Measurements from ENCODE around the gene NDFIP1. TPM values are rescaled to one million over a fixed set of nuclear protein-coding genes. Genes with fewer than 3 reads are reported as not detected.
"Not testable (repeated sequence)": the region's sequence is repeated elsewhere in the genome, so short reads cannot be mapped to it uniquely, and the experiment has no call there.

Gene NDFIP1
- total and polyA plus RNA-seq, 2 of the 8 experiments (the other 6 are each of a cell fraction or from before 2014, with no cell fraction given) = 8.8 to 27.1 TPM

GRCh38 chr5:142153674-142154448 is 45.3 kb downstream of the NDFIP1 start (continued):
- TF ChIP-seq BRCA1 (IDR thresholded peaks at IDR 0.05; ENCODE audit: low read depth, low read length) (no peak), EP300 (IDR thresholded peaks at IDR 0.05; ENCODE audit: borderline replicate concordance in 1 of 2, low read depth in 2 of 2, low read length in 2 of 2) (no peak), JUND (IDR thresholded peaks at IDR 0.05; ENCODE audit: low read length) (no peak), RBBP5 (IDR thresholded peaks at IDR 0.05; ENCODE audit: borderline replicate concordance, low read depth, low read length) (no peak)

GRCh38 chr5:142154449-142154841 is 45.9 kb downstream of the NDFIP1 start:
- H3K27ac ChIP-seq (ENCODE audit: low read depth, low read length); H2BK20ac ChIP-seq (ENCODE audit: low read length); H3K56ac ChIP-seq (replicated peaks; ENCODE audit: insufficient read length, low read depth, low read length); H4K8ac ChIP-seq (ENCODE audit: extremely low read depth, insufficient read depth, low read length); H3K79me2 ChIP-seq (ENCODE audit: control insufficient read depth in 1 of 2, insufficient read depth in 2 of 2, low read length in 2 of 2); H3K23me2 ChIP-seq (ENCODE audit: low read depth, low read length); H3K36me3 ChIP-seq (ENCODE audit: control insufficient read depth in 2 of 4, insufficient read depth in 4 of 4, low read length in 3 of 4); H3K18ac ChIP-seq (ENCODE audit: extremely low read depth, low read length); POLR2A ChIA-PET (ENCODE audit: partially characterized antibody); H3K14ac ChIP-seq (ENCODE audit: insufficient read length); H3K23ac ChIP-seq (ENCODE audit: insufficient read length); H2BK15ac ChIP-seq (ENCODE audit: low read length); FAIRE-seq; H3K4me3 ChIP-seq (ENCODE audit: extremely low read depth in 1 of 4, insufficient read depth in 2 of 4, low read depth in 3 of 4, low read length in 4 of 4); H3K9me3 ChIP-seq (ENCODE audit: insufficient read depth in 2 of 2, low read depth in 1 of 2, low read length in 1 of 2); H2BK120ac ChIP-seq (replicated peaks; ENCODE audit: low read depth, low read length); H3K79me1 ChIP-seq (ENCODE audit: low read depth, low read length); H3K9ac ChIP-seq (replicated peaks in 1 of 4; ENCODE audit: extremely low read depth in 1 of 4, low read depth in 3 of 4, low read length in 3 of 4); H3K4me2 ChIP-seq (ENCODE audit: insufficient read depth in 1 of 2, low read depth in 2 of 2, low read length in 2 of 2); H4K91ac ChIP-seq (replicated peaks; ENCODE audit: insufficient read length, low read length); H3K4ac ChIP-seq (replicated peaks; ENCODE audit: insufficient read length, low read depth, low read length); H4K20me1 ChIP-seq (replicated peaks in 1 of 2; ENCODE audit: control insufficient read depth in 1 of 2, insufficient read depth in 2 of 2, low read length in 2 of 2); DNase-seq (ENCODE audit: low read depth in 1 of 2, low spot score in 2 of 2); H2BK12ac ChIP-seq (ENCODE audit: low read depth, low read length); H2AK5ac ChIP-seq (ENCODE audit: low read depth, low read length); H2AFZ ChIP-seq (ENCODE audit: low read length); H2BK5ac ChIP-seq (ENCODE audit: low read depth, low read length); H4K5ac ChIP-seq (ENCODE audit: insufficient read length, low read depth, low read length); H3K27me3 ChIP-seq (replicated peaks in 1 of 4; ENCODE audit: control insufficient read depth in 3 of 4, extremely low read depth in 1 of 4, insufficient read depth in 3 of 4, low read length in 3 of 4): not testable (repeated sequence)
- H3K4me1 ChIP-seq (replicated peaks in 1 of 4; ENCODE audit: control insufficient read depth in 3 of 4, insufficient read depth in 4 of 4, low read length in 3 of 4) = peaks cover 0 to 17% (median 7%) of the 10 kb centered on the region in 4 experiments; a peak in 3 of 7 replicates
- CTCF ChIA-PET (ENCODE audit: partially characterized antibody) = interaction anchor here (0.6 to 4.3 kb wide), 7 partner anchors 9 to 394 kb away, joined by 3 to 14 read pairs (median 4); no protein-coding TSS in a partner anchor
- WGBS, 2 experiments (ENCODE audit: extremely low coverage in 1 of 2, insufficient coverage in 1 of 2, insufficient read length in 1 of 2, insufficient replicate concordance in 2 of 2, low coverage in 1 of 2, low lambda C conversion rate in 2 of 2, missing lambda C conversion rate in 1 of 2) = 95% methylated on average over 12 of the region's 12 CpGs; no CpG with 5 or more reads in 1 of the 2 experiments
